HepG2 (cell line): Measurements from ENCODE around the gene SNRNP25. TPM values are rescaled to one million over a fixed set of nuclear protein-coding genes. Genes with fewer than 3 reads are reported as not detected.

Experiments used
- ATAC-seq: fragments of 200-7000 bp; cut with Tn5 transposase; 3 replicates; pipeline ENCODE4 v1.9.1; 2020; ENCODE audit warnings: mild to moderate bottlenecking, moderate library complexity
- BruUV-seq: library from RNA; stranded (reverse); fragments of 400-500 nt; replicated peaks from 2 replicates; lab custom pipeline; 2021; lab: Mats Ljungman, UMichigan
- CTCF ChIA-PET: fragments of 300-600 bp; formaldehyde crosslinking; extraction: SDS; loops from one replicate; lab custom pipeline; 2021; ENCODE audit warnings: low total read pairs, inconsistent platforms, low intra/inter-chr PET ratio; lab: Yijun Ruan, JAX
- POLR2A ChIA-PET: fragments of 350-600 bp; sonication (Branson Sonifier 250); formaldehyde crosslinking; loops from one replicate; lab custom pipeline; 2020; ENCODE audit warnings: antibody characterized with exemption, inconsistent platforms; lab: Yijun Ruan, JAX
- DNase-seq: peaks from one replicate; pipeline ENCODE4 v3.0.0-alpha.2; 2015; ENCODE audit warnings: low spot score
- FAIRE-seq: peaks from 3 replicates; lab custom pipeline; 2011; peaks lifted over from hg19 to GRCh38; lab: Jason Lieb, UNC
- H2AFZ ChIP-seq: one replicate; pipeline ENCODE4 v1.6.1; 2011; ENCODE audit warnings: low read length, inconsistent platforms
- H3K27ac ChIP-seq: fragments of 300-600 bp; 3 replicates; pipeline ENCODE4 v1.8.0; 2011; ENCODE audit warnings: mixed run types, mild to moderate bottlenecking, mixed read lengths, low read length, inconsistent platforms; ENCODE audit not compliant: insufficient read depth; ENCODE audit errors: extremely low read length
- H3K27me3 ChIP-seq, 2 experiments: fragments of 200-600 bp in 1 of 2; 2 replicates in 1 of 2; 3 replicates in 1 of 2; pipeline versions ENCODE4 v1.6.0 to v1.8.0; 2011; ENCODE audit warnings: low read length in 2 of 2, mild to moderate bottlenecking in 2 of 2, moderate library complexity in 2 of 2, inconsistent platforms in 1 of 2; ENCODE audit not compliant: insufficient read depth in 2 of 2, control insufficient read depth in 1 of 2
- H3K36me3 ChIP-seq, 2 experiments: fragments of 200-600 bp in 1 of 2; replicated peaks in 1 of 2; 2 replicates in 1 of 2; 3 replicates in 1 of 2; pipeline versions ENCODE4 v1.5.1 to v1.8.0; 2011; ENCODE audit warnings: low read length in 2 of 2, inconsistent platforms in 1 of 2; ENCODE audit not compliant: insufficient read depth in 2 of 2, control insufficient read depth in 1 of 2
- H3K4me1 ChIP-seq: 2 replicates; pipeline ENCODE4 v1.5.1; 2012; ENCODE audit warnings: low read length, inconsistent platforms; ENCODE audit not compliant: insufficient read depth
- H3K4me2 ChIP-seq: 2 replicates; pipeline ENCODE4 v1.6.0; 2011; ENCODE audit warnings: low read depth, low read length, inconsistent platforms
- H3K4me3 ChIP-seq, 3 experiments: fragments of 200-600 bp in 1 of 3; sonication (generic), shearing (Covaris generic) in 1 of 3; replicated peaks in 1 of 3; 2 replicates each; pipeline ENCODE4 v1.5.1; 2011 to 2016; ENCODE audit warnings: low read length in 3 of 3, inconsistent platforms in 2 of 3, low read depth in 2 of 3, mild to moderate bottlenecking in 2 of 3, control low read depth in 1 of 3, mixed read lengths in 1 of 3; ENCODE audit not compliant: insufficient read depth in 1 of 3
- H3K79me2 ChIP-seq: one replicate; pipeline ENCODE4 v1.6.1; 2011; ENCODE audit warnings: low read length, inconsistent platforms; ENCODE audit not compliant: insufficient read depth
- H3K9ac ChIP-seq: 2 replicates; pipeline ENCODE4 v1.6.0; 2011; ENCODE audit warnings: mild to moderate bottlenecking, low read depth, low read length, inconsistent platforms; ENCODE audit not compliant: insufficient read depth
- H3K9me3 ChIP-seq: 2 replicates; pipeline ENCODE4 v1.5.1; 2012; ENCODE audit warnings: mild to moderate bottlenecking, low read length
- H4K20me1 ChIP-seq: 2 replicates; pipeline ENCODE4 v1.6.0; 2011; ENCODE audit warnings: inconsistent platforms, mild to moderate bottlenecking, low read length, moderate library complexity; ENCODE audit not compliant: insufficient read depth
- AGO2 ChIP-seq: fragments of 200-400 bp; formaldehyde crosslinking; optimal IDR thresholded peaks from 2 replicates; pipeline ENCODE3; 2017; ENCODE audit warnings: mild to moderate bottlenecking, low read depth, low read length, moderate library complexity
- KDM2A ChIP-seq: sonication (generic); formaldehyde crosslinking; IDR thresholded peaks from 2 replicates; pipeline ENCODE4 v1.4.0; 2020; ENCODE audit warnings: low read depth, missing genetic modification reagents, borderline replicate concordance
- ZMYM2 ChIP-seq: sonication (generic); formaldehyde crosslinking; IDR thresholded peaks from 2 replicates; pipeline ENCODE4 v1.8.0; 2022; ENCODE audit warnings: mild to moderate bottlenecking, missing genetic modification reagents
- ZNF263 ChIP-seq: sonication (generic); formaldehyde crosslinking; IDR thresholded peaks from 2 replicates; pipeline ENCODE4 v1.4.0; 2020; ENCODE audit warnings: missing genetic modification reagents
- WGBS: methylation state at CpG from one replicate; pipeline ENCODE4 v1.1.6; 2017; ENCODE audit warnings: low lambda C conversion rate; 5-methylcytosine and 5-hydroxymethylcytosine counted together
- in situ Hi-C: cut with HindIII; loops from 2 replicates; pipeline ENCODE4 v1.10.0; 2017; ENCODE audit warnings: low pct_unique_long_range_greater_than_20kb; ENCODE audit not compliant: extremely low pct_ligation_motif_present
- intact Hi-C: fragments of 100-400 bp; cut with micrococcal nuclease; formaldehyde crosslinking; loops from one replicate; pipeline ENCODE4 v1.10.0; 2022; ENCODE audit not compliant: unreplicated experiment
- polyA plus RNA-seq, 8 experiments: library from polyadenylated mRNA; depleted of rRNA in 3 of 8; stranded (reverse) in 7 of 8; unstranded in 1 of 8; fragments of >200 nt; fragmentation: Illumina TruSeq in 4 of 8; extraction: Trizol in 4 of 8; gene quantifications; 2 replicates each; pipeline versions ENCODE4 v1.2.1 to v1.2.3, GENCODE V29; 2011 to 2016; ENCODE audit warnings: low read depth in 4 of 8, missing spikeins in 1 of 8, mixed read lengths in 1 of 8; ENCODE audit not compliant: insufficient read depth in 1 of 8
- total RNA-seq, 5 experiments: library from RNA; depleted of rRNA; stranded (reverse); fragments of >200 nt; fragmentation: Illumina TruSeq; extraction: Trizol; gene quantifications; 2 replicates each; pipeline ENCODE4 v1.2.3, GENCODE V29; 2016; ENCODE audit warnings: low read depth in 1 of 5
- TF ChIP-seq, protein P1 (sequence below): sonication (generic); formaldehyde crosslinking; IDR thresholded peaks from 2 replicates; pipeline ENCODE4 v1.5.1; 2020; ENCODE audit warnings: mild to moderate bottlenecking, missing genetic modification reagents, moderate library complexity
- TF ChIP-seq, protein P2 (sequence below): sonication (generic); formaldehyde crosslinking; conservative IDR thresholded peaks from 2 replicates; pipeline ENCODE4 v1.8.0; 2022; ENCODE audit warnings: missing genetic modification reagents

Gene SNRNP25
- total and polyA plus RNA-seq, 2 of the 13 experiments (the other 11 are each of a cell fraction or from before 2014, with no cell fraction given) = 34.1 to 97.4 TPM

- TF ChIP-seq, protein P1, sequence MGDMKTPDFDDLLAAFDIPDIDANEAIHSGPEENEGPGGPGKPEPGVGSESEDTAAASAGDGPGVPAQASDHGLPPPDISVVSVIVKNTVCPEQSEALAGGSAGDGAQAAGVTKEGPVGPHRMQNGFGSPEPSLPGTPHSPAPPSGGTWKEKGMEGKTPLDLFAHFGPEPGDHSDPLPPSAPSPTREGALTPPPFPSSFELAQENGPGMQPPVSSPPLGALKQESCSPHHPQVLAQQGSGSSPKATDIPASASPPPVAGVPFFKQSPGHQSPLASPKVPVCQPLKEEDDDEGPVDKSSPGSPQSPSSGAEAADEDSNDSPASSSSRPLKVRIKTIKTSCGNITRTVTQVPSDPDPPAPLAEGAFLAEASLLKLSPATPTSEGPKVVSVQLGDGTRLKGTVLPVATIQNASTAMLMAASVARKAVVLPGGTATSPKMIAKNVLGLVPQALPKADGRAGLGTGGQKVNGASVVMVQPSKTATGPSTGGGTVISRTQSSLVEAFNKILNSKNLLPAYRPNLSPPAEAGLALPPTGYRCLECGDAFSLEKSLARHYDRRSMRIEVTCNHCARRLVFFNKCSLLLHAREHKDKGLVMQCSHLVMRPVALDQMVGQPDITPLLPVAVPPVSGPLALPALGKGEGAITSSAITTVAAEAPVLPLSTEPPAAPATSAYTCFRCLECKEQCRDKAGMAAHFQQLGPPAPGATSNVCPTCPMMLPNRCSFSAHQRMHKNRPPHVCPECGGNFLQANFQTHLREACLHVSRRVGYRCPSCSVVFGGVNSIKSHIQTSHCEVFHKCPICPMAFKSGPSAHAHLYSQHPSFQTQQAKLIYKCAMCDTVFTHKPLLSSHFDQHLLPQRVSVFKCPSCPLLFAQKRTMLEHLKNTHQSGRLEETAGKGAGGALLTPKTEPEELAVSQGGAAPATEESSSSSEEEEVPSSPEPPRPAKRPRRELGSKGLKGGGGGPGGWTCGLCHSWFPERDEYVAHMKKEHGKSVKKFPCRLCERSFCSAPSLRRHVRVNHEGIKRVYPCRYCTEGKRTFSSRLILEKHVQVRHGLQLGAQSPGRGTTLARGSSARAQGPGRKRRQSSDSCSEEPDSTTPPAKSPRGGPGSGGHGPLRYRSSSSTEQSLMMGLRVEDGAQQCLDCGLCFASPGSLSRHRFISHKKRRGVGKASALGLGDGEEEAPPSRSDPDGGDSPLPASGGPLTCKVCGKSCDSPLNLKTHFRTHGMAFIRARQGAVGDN (CRISPR knock-in tag) = peak; percentile 11; the same call in 1 of the 2 replicates
- TF ChIP-seq, protein P2, sequence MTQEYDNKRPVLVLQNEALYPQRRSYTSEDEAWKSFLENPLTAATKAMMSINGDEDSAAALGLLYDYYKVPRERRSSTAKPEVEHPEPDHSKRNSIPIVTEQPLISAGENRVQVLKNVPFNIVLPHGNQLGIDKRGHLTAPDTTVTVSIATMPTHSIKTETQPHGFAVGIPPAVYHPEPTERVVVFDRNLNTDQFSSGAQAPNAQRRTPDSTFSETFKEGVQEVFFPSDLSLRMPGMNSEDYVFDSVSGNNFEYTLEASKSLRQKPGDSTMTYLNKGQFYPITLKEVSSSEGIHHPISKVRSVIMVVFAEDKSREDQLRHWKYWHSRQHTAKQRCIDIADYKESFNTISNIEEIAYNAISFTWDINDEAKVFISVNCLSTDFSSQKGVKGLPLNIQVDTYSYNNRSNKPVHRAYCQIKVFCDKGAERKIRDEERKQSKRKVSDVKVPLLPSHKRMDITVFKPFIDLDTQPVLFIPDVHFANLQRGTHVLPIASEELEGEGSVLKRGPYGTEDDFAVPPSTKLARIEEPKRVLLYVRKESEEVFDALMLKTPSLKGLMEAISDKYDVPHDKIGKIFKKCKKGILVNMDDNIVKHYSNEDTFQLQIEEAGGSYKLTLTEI (CRISPR knock-in tag) = no peak
- TF ChIP-seq AGO2 (peak; percentile 36), ZNF263 (CRISPR knock-in tag) (peak; percentile 79)
Observed at GRCh38 chr16:35011-35677, 18.5 kb upstream of the SNRNP25 start (continued).

DNA sequence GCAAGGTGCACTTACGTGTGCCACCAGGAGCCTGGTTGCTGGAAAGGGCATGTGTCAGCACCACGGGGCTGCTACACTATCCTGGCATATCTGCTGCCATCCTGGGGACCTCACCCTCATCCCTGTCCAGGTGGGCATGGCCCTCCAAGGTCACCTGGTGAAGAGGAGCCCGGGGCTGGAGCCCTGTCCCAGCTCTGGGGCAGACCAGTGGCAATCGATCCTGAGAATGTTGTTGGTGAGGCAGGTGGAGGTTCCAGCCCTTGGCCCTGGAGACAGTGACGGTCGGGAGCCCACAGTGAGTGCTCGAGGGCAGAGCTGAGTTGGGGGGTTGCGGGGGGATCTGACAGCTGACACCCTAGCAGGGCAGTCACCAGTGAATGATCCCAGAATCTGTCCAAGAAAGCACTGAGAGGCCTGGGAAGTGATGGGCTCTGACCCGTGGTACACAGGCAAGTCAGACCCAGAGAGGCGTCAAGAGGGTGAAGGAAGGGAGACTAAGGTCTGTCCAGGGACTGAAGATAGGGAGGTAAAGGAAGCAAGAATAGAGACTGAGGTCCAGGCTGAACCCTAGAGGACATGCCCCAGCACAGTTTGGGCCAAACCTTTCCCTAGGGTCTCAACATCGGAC lies 17.8 kb upstream of the SNRNP25 start:
- in situ Hi-C loops (no loop called here), intact Hi-C loops (no loop called here)
- peak; percentile 8 for ATAC-seq
- ChIA-PET POLR2A (no interaction called here), CTCF (no interaction called here)
- 84% methylated on average over 9 of the region's 11 CpGs for WGBS
- H3K27me3 ChIP-seq = no peaks in the 10 kb centered on the region
- no peaks in the 10 kb centered on the region for H3K79me2 ChIP-seq
- DNase-seq = no peak
- FAIRE-seq = no peak
- no peak overlapping the region for H3K27ac ChIP-seq
- H3K9me3 ChIP-seq = no peaks in the 10 kb centered on the region
- no peak overlapping the region for H3K9ac ChIP-seq
- H3K4me1 ChIP-seq = peaks cover 13% of the 10 kb centered on the region
- no peaks in the 10 kb centered on the region for H3K36me3 ChIP-seq
- TF ChIP-seq ZMYM2 (no peak), KDM2A (CRISPR knock-in tag) (0 out of 2 replicates have a peak, but pooled peaks have one; percentile 0)
- H3K4me3 ChIP-seq = no peak overlapping the region
- BruUV-seq = no TSS peak
- no peaks in the 10 kb centered on the region for H4K20me1 ChIP-seq
- peak overlapping the region; percentile 36; the same call in 1 of the 2 replicates for H3K4me2 ChIP-seq
- no peak overlapping the region for H2AFZ ChIP-seq
